Testis (tissue), 3 donors: Measurements from ENCODE around the gene SERTM1. TPM values are rescaled to one million over a fixed set of nuclear protein-coding genes. Genes with fewer than 3 reads are reported as not detected.

Source experiments
- DNase-seq: peaks from one replicate; pipeline ENCODE4 v3.0.0-alpha.2; 2019
- H3K27ac ChIP-seq, 2 donors: fragments of 200-600 bp; sonication (generic); one replicate each; pipeline ENCODE4 v1.5.1; 2019
- H3K27me3 ChIP-seq: fragments of 200-600 bp; sonication (generic); one replicate; pipeline ENCODE4 v1.5.1; 2019
- H3K36me3 ChIP-seq: fragments of 200-600 bp; sonication (generic); one replicate; pipeline ENCODE4 v1.5.1; 2017; ENCODE audit warnings: low read depth; ENCODE audit errors: missing control alignments
- H3K4me1 ChIP-seq: fragments of 200-600 bp; sonication (generic); one replicate; pipeline ENCODE4 v1.5.1; 2019
- H3K4me3 ChIP-seq, 2 donors: fragments of 200-600 bp; sonication (generic); one replicate each; pipeline ENCODE4 v1.5.1; 2017 to 2019
- H3K9me3 ChIP-seq: fragments of 200-600 bp; sonication (generic); one replicate; pipeline ENCODE4 v1.5.1; 2017
- POLR2A ChIP-seq: fragments of 450-650 bp; IDR thresholded peaks from one replicate; pipeline ENCODE4 v1.6.1; 2017; ENCODE audit warnings: antibody characterized with exemption, mild to moderate bottlenecking, moderate library complexity
- WGBS, 2 donors: methylation state at CpG; one replicate each; pipeline ENCODE4 v1.1.5; 2018; 5-methylcytosine and 5-hydroxymethylcytosine counted together
- intact Hi-C: fragments of 100-400 bp; cut with DNase I; formaldehyde crosslinking; loops from one replicate; pipeline ENCODE4 v1.15.1; 2023; ENCODE audit warnings: low total_unique reads
- polyA plus RNA-seq: library from polyadenylated mRNA; stranded (reverse); fragments of 350-450 nt; fragmentation: Illumina TruSeq; extraction: RNeasy Lipid Tissue Mini Kit (QIAGEN cat#74804); gene quantifications from one replicate; pipeline ENCODE4 v1.2.3, GENCODE V29; 2014; ENCODE audit warnings: low read depth, low replicate concordance; ENCODE audit not compliant: insufficient read depth
- total RNA-seq, 2 donors: library from RNA; depleted of rRNA; stranded (reverse); fragments of >200 nt; gene quantifications; one replicate each; pipeline ENCODE4 v1.2.3, GENCODE V29; 2016
- TF ChIP-seq, protein P1 (sequence below), 3 experiments: fragments of 450-650 bp in 2 of 3; fragments of 200-600 bp in 1 of 3; sonication (generic) in 1 of 3; IDR thresholded peaks; one replicate each; pipeline ENCODE4 v1.5.1; 2016 to 2019; ENCODE audit warnings: antibody characterized with exemption in 3 of 3, mild to moderate bottlenecking in 2 of 3, moderate library complexity in 1 of 3

SERTM1 gene
- total and polyA plus RNA-seq, 3 donors from 2014 or later: 0.08 to 2.5 (median 0.31) TPM

DNA sequence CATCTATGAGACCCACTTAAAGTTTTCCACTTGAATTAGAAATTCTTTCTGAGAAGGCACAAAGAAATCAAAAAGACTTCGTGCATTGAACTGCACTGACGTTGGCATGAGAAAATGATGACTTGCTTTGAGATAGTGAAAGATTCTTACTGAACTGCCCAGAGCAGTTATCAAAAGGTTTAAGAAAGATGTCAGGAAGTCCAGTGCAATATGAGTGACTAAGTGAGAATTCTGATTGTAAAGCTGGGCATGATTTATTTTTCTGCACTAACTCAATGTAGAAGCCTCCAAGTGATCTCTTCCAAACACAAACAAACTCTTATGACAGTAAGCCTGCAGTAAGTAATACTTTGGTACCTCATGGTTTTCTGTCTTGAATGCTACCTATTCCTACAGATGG, 52.1 kb downstream of the SERTM1 start:
- Histone ChIP-seq H3K4me3 (no peak overlapping the region), H3K27ac (no peak overlapping the region), H3K36me3 (no peaks in the 10 kb centered on the region), H3K27me3 (no peaks in the 10 kb centered on the region), H3K9me3 (no peaks in the 10 kb centered on the region), H3K4me1 (no peaks in the 10 kb centered on the region)
- 91 to 92% methylated on average over 2 of the region's 2 CpGs for WGBS, 2 donors
- no peak for DNase-seq
- TF ChIP-seq, protein P1, sequence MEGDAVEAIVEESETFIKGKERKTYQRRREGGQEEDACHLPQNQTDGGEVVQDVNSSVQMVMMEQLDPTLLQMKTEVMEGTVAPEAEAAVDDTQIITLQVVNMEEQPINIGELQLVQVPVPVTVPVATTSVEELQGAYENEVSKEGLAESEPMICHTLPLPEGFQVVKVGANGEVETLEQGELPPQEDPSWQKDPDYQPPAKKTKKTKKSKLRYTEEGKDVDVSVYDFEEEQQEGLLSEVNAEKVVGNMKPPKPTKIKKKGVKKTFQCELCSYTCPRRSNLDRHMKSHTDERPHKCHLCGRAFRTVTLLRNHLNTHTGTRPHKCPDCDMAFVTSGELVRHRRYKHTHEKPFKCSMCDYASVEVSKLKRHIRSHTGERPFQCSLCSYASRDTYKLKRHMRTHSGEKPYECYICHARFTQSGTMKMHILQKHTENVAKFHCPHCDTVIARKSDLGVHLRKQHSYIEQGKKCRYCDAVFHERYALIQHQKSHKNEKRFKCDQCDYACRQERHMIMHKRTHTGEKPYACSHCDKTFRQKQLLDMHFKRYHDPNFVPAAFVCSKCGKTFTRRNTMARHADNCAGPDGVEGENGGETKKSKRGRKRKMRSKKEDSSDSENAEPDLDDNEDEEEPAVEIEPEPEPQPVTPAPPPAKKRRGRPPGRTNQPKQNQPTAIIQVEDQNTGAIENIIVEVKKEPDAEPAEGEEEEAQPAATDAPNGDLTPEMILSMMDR (IDR thresholded peaks at IDR 0.05): no peak
- no peak for TF ChIP-seq POLR2A
- intact Hi-C loops: no loop called here

DNA sequence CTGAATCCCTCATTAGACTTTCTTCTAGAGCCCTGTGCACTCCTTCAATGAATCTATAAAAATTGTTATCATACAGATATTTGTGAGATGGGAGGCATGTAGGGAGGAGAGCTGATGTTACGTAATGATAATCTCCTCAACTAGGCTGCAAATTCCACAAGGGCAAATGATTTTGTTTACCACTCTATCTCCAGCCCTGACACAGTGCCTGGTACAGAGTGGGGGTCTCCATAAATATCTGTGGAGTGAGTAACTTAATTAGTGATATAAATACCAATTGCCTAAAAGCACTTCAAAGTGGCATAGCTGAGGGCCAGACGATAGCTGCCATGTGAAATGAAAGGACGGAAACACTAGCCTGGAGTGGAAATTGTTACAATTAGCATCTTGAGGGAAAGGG, 54.2 kb downstream of the SERTM1 start:
- no peaks in the 10 kb centered on the region for H3K36me3 ChIP-seq
- no peaks in the 10 kb centered on the region for H3K27me3 ChIP-seq
- 87 to 88% methylated on average over 3 of the region's 3 CpGs for WGBS, 2 donors
- no peak overlapping the region for H3K27ac ChIP-seq
- H3K4me3 ChIP-seq: no peak overlapping the region
- intact Hi-C loops: no loop called here
- DNase-seq: no peak
- no peak for TF ChIP-seq POLR2A
- TF ChIP-seq, protein P1 (IDR thresholded peaks at IDR 0.05): no peak
- H3K4me1 ChIP-seq: no peaks in the 10 kb centered on the region
- H3K9me3 ChIP-seq: no peaks in the 10 kb centered on the region

DNA sequence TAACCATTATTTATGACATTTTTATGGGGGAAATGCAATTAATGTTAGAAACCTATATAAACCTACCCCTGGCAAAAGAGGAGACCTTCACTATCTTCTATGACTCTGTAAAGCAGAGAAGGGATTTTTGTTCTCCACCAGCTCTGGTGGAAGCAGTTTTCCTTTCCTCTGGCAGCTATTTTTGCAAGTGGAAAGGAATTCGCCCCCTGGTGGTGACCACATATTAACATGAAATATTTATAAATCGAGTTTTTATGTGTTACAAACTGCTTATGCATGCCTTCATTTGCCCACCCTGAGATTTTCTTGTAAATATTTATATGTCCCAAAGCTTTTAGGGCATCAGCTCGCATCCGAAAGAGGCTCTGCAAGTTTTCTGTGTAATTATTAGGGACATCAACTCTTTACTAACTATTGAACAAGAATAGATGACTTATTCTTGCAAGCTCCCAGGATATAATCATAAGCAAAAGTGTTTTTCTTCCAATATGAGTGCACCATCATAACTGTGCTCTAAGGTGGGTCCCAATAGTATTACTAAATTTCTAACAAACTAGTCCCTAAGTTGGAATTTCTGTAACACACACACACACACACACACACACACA, 62.4 kb downstream of the SERTM1 start:
- Histone ChIP-seq H3K4me3 (no peak overlapping the region), H3K27me3 (no peaks in the 10 kb centered on the region), H3K36me3 (no peaks in the 10 kb centered on the region), H3K4me1 (no peaks in the 10 kb centered on the region), H3K27ac (no peak overlapping the region), H3K9me3 (no peaks in the 10 kb centered on the region)
- TF ChIP-seq, protein P1 (IDR thresholded peaks at IDR 0.05): peak; percentile 57 to 90 (median 75)
- no peak for TF ChIP-seq POLR2A
- 30 to 50% methylated on average over 4 of the region's 4 CpGs for WGBS, 2 donors
- DNase-seq: peak; percentile 67
- intact Hi-C loops: no loop called here

DNA sequence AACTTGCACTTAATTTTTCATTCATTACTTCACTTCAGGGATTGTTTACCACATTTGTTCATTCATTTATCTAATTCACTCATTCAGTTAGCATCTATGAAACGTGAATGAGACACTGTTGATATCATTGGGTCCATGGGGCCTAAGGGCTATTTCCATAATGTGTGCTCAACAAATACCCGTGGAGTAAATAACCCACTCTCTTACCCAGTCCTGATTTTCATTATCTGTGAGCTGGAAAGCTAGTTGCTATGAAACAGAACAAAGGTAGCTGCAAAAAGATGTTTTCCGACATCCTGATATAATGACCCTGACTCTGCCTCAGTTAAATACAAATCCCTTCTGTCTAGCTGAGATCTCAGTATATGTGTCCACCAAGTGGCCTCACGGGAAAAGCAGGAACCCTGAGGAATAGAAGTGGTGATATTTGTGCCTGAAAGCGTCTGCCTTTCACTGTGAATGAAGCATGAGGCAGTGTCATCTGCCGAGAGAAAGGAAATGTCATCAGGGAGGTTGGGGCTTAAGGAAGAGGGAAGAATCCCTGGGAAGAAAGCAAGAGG, 63.8 kb downstream of the SERTM1 start:
- TF ChIP-seq, protein P1 (IDR thresholded peaks at IDR 0.05): no peak
- TF ChIP-seq POLR2A: no peak
- 77 to 84% methylated on average over 6 of the region's 6 CpGs for WGBS, 2 donors
- Histone ChIP-seq H3K4me1 (no peaks in the 10 kb centered on the region), H3K27ac (no peak overlapping the region), H3K36me3 (no peaks in the 10 kb centered on the region), H3K4me3 (no peak overlapping the region), H3K27me3 (no peaks in the 10 kb centered on the region), H3K9me3 (no peaks in the 10 kb centered on the region)
- no peak for DNase-seq
- intact Hi-C loops: no loop called here

DNA sequence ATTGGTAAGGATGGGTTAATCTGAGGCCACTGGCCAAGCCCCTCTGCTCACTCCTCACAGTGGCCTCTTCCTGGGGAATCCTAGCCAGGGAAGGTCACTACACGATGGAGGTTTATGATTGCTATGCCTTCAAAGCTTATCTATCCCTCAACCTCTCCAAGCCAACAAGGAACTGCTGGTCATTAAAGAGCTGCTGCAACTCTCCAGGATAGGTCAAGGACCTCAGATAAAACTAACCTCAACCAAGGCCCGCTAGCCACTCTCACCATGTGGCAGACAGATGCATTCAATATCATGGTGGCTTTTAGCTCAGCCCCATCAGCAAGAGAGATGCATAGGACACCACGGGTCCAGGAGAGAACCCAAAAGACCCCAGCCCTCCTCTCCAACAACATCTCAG, 71.6 kb downstream of the SERTM1 start:
- Histone ChIP-seq H3K27ac (no peak overlapping the region), H3K27me3 (no peaks in the 10 kb centered on the region), H3K4me1 (no peaks in the 10 kb centered on the region), H3K36me3 (no peaks in the 10 kb centered on the region), H3K4me3 (no peak overlapping the region), H3K9me3 (no peaks in the 10 kb centered on the region)
- no peak for TF ChIP-seq POLR2A
- TF ChIP-seq, protein P1 (IDR thresholded peaks at IDR 0.05): no peak
- intact Hi-C loops: no loop called here
- WGBS, 2 donors: 63 to 69% methylated on average over 3 of the region's 3 CpGs
- no peak for DNase-seq
